ENCODE data around the gene VAMP7.
A peak's percentile ranks its signal among the peaks of the same experiment; 100 is the strongest.
"Not testable (repeated sequence)": the region's sequence is repeated elsewhere in the genome, so short reads cannot be mapped to it uniquely, and the experiment has no call there.

The VAMP7 gene

DNA sequence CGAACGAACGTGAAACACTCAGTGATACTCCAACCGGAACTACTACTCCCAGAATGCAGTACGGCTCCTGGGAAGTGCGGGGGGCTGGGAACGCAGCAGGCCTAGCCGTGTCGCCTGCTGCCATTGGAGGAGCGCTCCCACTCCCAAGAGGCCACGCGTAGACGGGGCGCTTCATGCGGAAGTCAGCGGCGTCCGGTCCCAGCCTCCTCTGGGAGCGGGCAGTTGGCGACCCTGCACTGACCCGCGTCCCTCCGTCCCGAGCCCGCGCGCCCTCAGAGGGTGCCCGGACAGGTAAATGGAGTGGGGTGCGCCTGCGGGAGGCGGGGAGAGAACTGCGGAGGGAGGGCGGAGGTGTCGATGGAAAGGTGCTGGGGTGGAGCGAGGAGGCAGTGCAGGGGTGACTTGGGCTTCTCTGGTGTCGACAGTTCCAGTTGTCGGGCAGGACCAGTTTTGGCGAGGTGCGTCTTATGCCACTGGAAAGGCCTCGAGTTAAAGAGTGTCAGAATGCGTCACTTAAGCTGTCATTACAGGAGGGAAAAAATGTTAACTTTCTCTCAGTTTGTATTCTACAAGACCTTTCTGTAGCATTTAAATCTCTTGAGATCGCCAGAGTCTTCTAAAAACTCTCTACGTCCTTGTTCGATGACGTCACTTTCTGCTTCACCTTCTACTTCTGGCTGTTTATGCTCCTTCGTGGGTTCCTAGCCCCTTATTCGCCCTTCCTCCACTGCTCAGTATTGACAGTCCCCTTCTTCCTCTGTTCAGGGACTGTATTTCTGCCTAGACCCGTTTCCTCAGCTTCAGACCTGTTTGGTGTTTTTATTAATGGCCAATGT lies at the start of gene VAMP7:
TSS of gene VAMP7 (plus strand) at position 188 of the 836 bp plus-strand sequence. CDS start 8,122 bp downstream, outside the sequence.
- peak; percentile 55 for DNase-seq (ENCODE audit: low read depth)

- no peak for DNase-seq (ENCODE audit: low read depth)
Measured at GRCh38 chrX:155841232-155841631, 39.9 kb upstream of the VAMP7 start.

DNA sequence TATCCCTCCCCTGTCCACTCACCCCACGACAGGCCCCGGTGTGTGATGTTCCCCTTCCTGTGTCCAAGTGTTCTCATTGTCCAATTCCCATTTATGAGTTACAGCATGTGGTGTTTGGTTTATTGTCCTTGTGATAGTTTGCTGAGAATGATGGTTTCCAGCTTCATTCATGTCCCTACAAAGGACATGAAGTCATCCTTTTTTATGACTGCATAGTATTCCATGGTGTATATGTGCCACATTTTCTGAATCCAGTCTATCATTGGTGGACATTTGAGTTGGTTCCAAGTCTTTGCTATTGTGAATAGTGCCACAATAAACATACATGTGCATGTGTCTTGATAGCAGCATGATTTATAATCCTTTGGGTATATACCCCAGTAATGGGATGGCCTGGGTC lies 29.4 kb upstream of the VAMP7 start:
- DNase-seq (ENCODE audit: low read depth) = not testable (repeated sequence)

DNA sequence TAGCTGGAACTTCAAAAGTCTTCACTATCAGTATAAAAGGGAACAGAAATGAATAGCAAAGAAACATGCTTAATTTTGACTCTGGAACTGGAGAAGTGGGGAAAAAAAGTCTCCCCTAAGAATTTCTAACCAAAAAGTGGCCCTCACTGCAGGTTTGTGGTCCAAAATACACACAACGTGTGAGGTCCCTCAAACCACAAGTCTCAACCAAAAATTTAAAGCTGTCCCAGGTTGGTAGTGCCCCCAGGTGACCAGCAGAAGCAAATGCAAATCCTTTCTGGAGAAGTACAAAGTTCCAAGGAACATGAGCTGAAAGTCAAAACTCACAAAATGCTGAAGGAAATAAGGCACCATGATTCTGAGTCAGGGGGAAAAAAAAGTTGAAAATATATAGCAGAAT lies 23.6 kb upstream of the VAMP7 start:
- DNase-seq (ENCODE audit: low read depth) = no peak

GRCh38 chrX:155864655-155865054 lies 16.5 kb upstream of the VAMP7 start:
- no peak for DNase-seq (ENCODE audit: low read depth)

GRCh38 chrX:155865193-155865592 lies 16.0 kb upstream of the VAMP7 start:
- DNase-seq (ENCODE audit: low read depth) = no peak

DNA sequence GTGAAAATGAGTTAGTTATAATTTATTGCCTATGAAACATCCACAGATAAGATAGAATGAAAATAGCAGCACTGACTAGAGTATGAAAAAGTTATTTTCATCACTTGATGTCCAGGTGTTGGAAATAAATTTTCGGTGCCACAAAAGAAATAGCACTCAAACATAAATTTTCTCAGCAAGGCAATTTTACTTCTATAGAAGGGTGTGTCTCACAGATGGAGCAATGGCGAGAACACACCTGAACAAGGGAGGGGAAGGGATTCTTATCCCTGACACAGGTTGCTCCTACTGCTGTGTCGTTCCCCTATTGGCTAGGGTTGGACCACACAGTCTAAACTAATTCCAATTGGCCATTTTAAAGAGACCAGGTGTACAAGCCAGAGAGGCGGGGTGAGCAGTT lies 13.3 kb upstream of the VAMP7 start:
- DNase-seq (ENCODE audit: low read depth) = no peak

GRCh38 chrX:155870958-155871357 lies 10.2 kb upstream of the VAMP7 start:
- DNase-seq (ENCODE audit: low read depth) = no peak

DNA sequence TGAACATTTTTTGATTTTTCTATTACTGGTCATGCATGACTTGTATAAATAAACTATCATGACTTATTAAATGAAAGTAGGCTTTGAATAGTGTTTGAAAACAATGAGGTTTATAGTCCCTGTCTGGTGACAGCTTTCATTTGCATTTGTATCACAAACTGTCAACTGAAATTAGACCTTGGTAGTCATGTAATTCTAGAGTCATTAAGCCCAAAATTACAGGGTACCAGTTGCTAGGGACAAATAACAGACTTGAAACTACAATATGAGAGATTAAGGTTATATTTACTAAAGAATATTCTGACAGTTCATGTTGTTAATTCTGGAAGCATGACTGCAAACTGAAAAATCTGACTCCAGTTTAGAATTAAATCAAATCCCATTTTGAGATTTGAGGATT lies 9.2 kb upstream of the VAMP7 start:
- DNase-seq (ENCODE audit: low read depth) = no peak

DNA sequence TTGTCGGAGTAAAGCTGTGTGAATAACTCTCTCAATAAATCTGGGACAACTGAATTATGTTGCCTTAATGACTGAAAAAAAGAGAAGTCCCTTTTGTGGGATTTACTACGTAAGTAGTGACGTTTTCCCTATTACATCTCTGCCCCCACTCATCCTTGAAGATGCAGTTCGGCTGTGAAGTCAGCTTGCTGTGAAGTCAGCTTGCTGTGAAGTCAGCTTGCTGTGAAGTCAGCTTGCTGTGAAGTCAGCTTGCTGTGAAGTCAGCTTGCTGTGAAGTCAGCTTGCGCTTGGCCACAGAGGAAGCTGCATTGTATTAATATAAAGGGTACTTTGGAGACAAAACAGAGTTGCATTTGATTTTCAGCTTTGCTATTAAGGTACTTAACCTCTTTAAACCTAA lies 8.0 kb upstream of the VAMP7 start:
- no peak for DNase-seq (ENCODE audit: low read depth)

GRCh38 chrX:155874571-155875244 lies 6.4 kb upstream of the VAMP7 start:
- DNase-seq (ENCODE audit: low read depth) = no peak

GRCh38 chrX:155876704-155877103 lies 4.4 kb upstream of the VAMP7 start:
- no peak for DNase-seq (ENCODE audit: low read depth)

GRCh38 chrX:155877288-155877687 lies 3.9 kb upstream of the VAMP7 start:
- DNase-seq (ENCODE audit: low read depth) = no peak

GRCh38 chrX:155880586-155881157 lies 473 bp upstream of the VAMP7 start:
- DNase-seq (ENCODE audit: low read depth) = no peak

- DNase-seq (ENCODE audit: low read depth) = no peak
Measured at GRCh38 chrX:155886409-155886808, 5.3 kb downstream of the VAMP7 start.

DNA sequence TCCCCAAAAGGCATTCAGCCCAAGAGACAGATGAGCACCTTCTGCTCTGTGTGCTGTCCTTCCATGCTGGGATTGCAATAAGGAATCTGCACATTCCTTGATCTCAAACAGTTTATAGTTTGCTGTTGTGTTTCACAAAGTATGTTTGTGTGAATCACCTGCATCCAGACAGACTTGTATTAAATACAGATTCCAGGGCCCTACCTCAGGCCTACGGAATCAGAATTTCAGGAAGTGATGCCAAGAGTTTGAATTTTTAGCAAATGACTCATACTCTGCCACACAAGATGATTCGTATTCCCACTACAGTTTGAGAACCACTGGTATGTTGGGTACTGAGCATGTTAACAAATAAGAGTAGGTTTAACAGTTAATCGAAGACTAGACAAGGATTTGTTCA lies 7.0 kb downstream of the VAMP7 start:
- peak; percentile 23 for DNase-seq (ENCODE audit: low read depth)

DNA sequence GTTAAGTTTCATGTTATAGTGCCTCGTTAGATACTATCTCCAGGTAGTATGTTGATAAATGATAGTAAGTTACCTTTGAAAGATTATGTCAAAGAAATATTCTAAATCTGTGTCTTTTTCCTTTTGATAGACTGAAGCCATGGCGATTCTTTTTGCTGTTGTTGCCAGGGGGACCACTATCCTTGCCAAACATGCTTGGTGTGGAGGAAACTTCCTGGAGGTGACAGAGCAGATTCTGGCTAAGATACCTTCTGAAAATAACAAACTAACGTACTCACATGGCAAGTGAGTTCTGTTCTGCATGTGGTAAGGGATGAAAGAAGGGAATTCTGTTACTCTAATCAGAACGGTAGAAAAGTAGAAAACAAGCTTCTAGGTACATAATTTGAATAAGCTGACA lies 8.2 kb downstream of the VAMP7 start:
- DNase-seq (ENCODE audit: low read depth) = no peak

DNA sequence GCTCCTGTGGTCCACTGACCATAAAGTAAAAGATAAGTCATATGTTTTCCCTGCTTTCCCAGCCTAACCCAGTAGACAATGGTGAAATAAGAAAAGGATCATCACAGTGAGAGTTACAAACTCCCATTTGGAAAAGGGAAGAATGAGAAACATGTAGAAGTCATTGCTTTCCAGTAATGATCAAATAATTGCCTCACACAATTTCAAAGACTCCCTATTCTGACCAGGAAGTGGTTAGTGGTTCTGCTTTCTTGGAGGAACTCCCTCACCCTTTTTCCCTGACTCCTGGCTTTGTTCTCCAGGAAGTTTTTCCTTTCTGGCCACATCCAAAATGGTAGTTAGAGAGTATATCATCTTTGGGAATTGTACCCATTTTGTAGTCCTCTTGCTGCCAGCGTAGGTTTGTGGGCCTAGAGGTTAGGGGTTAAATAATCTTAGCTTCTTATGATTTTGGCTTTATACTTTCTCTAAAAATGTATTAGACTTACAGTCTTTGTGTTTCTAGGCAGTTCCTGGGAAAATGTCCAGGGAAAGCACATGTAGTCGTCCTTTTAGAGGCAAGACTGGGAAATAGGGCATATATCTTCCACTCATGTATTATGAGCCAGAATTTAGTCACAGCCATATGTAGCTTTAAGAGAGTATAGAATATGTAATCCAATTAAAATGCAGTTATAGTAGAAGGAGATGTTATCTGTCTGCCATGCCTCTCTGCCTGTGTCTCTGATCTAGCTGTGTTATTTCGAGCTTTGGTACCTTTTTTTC lies 10.5 kb downstream of the VAMP7 start:
- no peak for DNase-seq (ENCODE audit: low read depth)

DNA sequence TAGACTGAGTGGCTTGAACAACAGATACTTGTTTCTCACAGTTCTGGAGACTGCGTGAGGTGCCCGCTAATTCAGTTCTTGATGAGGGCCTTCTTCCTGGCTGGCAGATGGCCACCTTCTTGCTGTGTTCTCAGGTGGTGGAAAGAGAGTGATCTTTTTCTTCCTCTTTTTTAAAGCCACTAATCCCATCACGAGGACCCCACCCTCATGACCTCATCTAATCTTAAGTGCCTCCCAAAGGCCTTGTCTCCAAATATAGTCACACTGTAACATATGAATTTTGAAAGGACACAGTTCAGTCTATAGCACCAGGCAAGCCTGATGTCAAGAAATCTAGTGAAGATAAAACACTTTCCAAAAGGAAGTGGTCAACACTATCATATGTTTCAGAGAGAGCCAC lies 12.4 kb downstream of the VAMP7 start:
- DNase-seq (ENCODE audit: low read depth) = no peak

- DNase-seq (ENCODE audit: low read depth) = no peak
Measured at GRCh38 chrX:155896512-155896911, 15.4 kb downstream of the VAMP7 start.

- no peak for DNase-seq (ENCODE audit: low read depth)
Measured at GRCh38 chrX:155899366-155899765, 18.2 kb downstream of the VAMP7 start.

DNA sequence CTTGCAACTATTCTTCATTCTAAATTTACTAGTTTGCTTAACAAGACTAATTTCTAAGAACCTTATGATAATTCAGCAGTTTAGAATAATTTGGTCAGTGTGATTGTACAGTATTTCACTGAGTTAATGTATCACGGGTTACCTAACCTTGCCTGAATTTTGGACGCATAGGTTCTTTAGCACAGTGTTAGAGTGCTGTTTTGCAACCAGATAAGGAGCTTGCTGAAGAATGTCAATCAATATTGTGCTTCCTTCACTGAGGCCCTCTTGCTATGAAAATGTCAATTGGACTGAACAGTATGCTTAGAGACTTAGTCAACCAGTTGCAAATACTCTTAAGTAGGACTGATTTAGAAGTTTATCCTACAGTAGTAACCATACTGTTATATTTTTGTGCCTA lies 19.6 kb downstream of the VAMP7 start:
- DNase-seq (ENCODE audit: low read depth) = no peak

Measured in HS-5 (cell line).